Breast epithelium (tissue), 4 donors: ENCODE measurements around the gene PLD1. TPM values are rescaled to one million over a fixed set of nuclear protein-coding genes. Genes with fewer than 3 reads are reported as not detected.

Experiments used
- DNase-seq, 2 donors: peaks; one replicate each; pipeline ENCODE4 v3.0.0-alpha.2; 2019; ENCODE audit warnings: low spot score in 2 of 2
- H3K27ac ChIP-seq, 2 donors: fragments of 200-600 bp; sonication (generic) in 1 of 2; one replicate each; pipeline ENCODE4 v1.5.1; 2016 to 2019; ENCODE audit warnings: mild to moderate bottlenecking in 1 of 2
- H3K27me3 ChIP-seq, 2 donors: fragments of 200-600 bp; sonication (generic) in 1 of 2; one replicate each; pipeline versions ENCODE4 v1.5.1 to v1.6.0; 2017 to 2019; ENCODE audit warnings: control low read depth in 1 of 2, mild to moderate bottlenecking in 1 of 2
- H3K36me3 ChIP-seq: fragments of 200-600 bp; one replicate; pipeline ENCODE4 v1.5.1; 2019
- H3K4me1 ChIP-seq, 2 donors: fragments of 200-600 bp; sonication (generic); one replicate each; pipeline ENCODE4 v1.5.1; 2016 to 2019; ENCODE audit warnings: control low read depth in 1 of 2
- H3K4me3 ChIP-seq, 3 donors: fragments of 200-600 bp; sonication (generic); 1 replicate in 2 of 3; 2 replicates in 1 of 3; pipeline ENCODE4 v1.5.1; 2016 to 2019; ENCODE audit warnings: mild to moderate bottlenecking in 3 of 3, moderate library complexity in 2 of 3
- H3K9me3 ChIP-seq, 2 donors: fragments of 200-600 bp; sonication (generic) in 1 of 2; one replicate each; pipeline ENCODE4 v1.5.1; 2016 to 2019; ENCODE audit warnings: control low read depth in 1 of 2
- POLR2A ChIP-seq: fragments of 450-650 bp; IDR thresholded peaks from one replicate; pipeline ENCODE4 v1.6.1; 2016; ENCODE audit warnings: antibody characterized with exemption, mild to moderate bottlenecking, moderate library complexity
- POLR2AphosphoS5 ChIP-seq, 3 donors: sonication (generic); formaldehyde crosslinking; IDR thresholded peaks; one replicate each; pipeline ENCODE4 v1.6.1; 2017; ENCODE audit warnings: antibody characterized with exemption in 3 of 3
- intact Hi-C: fragments of 100-400 bp; cut with DNase I; formaldehyde crosslinking; loops from one replicate; pipeline ENCODE4 v1.15.1; 2023; ENCODE audit warnings: low total_unique reads
- total RNA-seq, 3 donors: library from RNA; depleted of rRNA; stranded (reverse); fragments of >200 nt; gene quantifications; one replicate each; pipeline ENCODE4 v1.1.0, GENCODE V29; 2016
- TF ChIP-seq, protein P1 (sequence below), 3 donors: fragments of 450-650 bp; IDR thresholded peaks; one replicate each; pipeline ENCODE4 v1.5.1; 2016 to 2017; ENCODE audit warnings: antibody characterized with exemption in 3 of 3, mild to moderate bottlenecking in 3 of 3, moderate library complexity in 3 of 3

The PLD1 gene
- total RNA-seq, 3 donors from 2014 or later, result 21.1 to 36.9 (median 24.9) TPM

GRCh38 chr3:171732756-171733155 lies 77.5 kb downstream of the PLD1 start:
- no peaks in the 10 kb centered on the region for H3K9me3 ChIP-seq
- no peak overlapping the region for H3K4me3 ChIP-seq
- no peak overlapping the region for H3K27ac ChIP-seq
- H3K27me3 ChIP-seq, result no peaks in the 10 kb centered on the region
- no peaks in the 10 kb centered on the region for H3K4me1 ChIP-seq
- TF ChIP-seq POLR2A, result no peak
- TF ChIP-seq POLR2AphosphoS5 (IDR thresholded peaks at IDR 0.05), result no peak
- TF ChIP-seq, protein P1, sequence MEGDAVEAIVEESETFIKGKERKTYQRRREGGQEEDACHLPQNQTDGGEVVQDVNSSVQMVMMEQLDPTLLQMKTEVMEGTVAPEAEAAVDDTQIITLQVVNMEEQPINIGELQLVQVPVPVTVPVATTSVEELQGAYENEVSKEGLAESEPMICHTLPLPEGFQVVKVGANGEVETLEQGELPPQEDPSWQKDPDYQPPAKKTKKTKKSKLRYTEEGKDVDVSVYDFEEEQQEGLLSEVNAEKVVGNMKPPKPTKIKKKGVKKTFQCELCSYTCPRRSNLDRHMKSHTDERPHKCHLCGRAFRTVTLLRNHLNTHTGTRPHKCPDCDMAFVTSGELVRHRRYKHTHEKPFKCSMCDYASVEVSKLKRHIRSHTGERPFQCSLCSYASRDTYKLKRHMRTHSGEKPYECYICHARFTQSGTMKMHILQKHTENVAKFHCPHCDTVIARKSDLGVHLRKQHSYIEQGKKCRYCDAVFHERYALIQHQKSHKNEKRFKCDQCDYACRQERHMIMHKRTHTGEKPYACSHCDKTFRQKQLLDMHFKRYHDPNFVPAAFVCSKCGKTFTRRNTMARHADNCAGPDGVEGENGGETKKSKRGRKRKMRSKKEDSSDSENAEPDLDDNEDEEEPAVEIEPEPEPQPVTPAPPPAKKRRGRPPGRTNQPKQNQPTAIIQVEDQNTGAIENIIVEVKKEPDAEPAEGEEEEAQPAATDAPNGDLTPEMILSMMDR (IDR thresholded peaks at IDR 0.05), result no peak
- H3K36me3 ChIP-seq, result no peaks in the 10 kb centered on the region
- intact Hi-C loops, result no loop called here
- no peak for DNase-seq

DNA sequence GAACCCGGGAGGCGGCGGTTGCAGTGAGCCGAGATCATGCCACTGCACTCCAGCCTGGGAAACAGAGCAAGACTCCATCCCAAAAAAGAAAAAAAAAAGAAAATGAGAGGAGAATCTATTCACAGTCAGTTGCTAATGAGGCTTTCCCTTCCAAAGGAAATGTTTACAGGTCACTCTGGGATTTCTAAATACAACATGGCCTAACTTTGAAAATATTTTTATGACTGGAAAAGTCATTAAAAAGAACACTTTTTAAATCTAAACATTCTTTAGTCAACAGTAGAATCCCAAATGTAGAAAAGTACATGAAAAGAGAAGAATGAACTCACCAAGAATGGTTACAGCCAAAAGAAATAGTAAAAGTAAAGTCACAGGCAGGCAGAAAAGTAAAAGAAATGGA lies 78.6 kb downstream of the PLD1 start:
- Histone ChIP-seq H3K4me3 (no peak overlapping the region), H3K36me3 (no peaks in the 10 kb centered on the region), H3K4me1 (no peaks in the 10 kb centered on the region), H3K9me3 (no peaks in the 10 kb centered on the region), H3K27me3 (no peaks in the 10 kb centered on the region), H3K27ac (no peak overlapping the region)
- DNase-seq, result no peak
- TF ChIP-seq, protein P1 (IDR thresholded peaks at IDR 0.05), result no peak
- TF ChIP-seq POLR2AphosphoS5 (IDR thresholded peaks at IDR 0.05), result no peak
- no peak for TF ChIP-seq POLR2A
- intact Hi-C loops, result no loop called here

GRCh38 chr3:171729452-171730334 lies 80.6 kb downstream of the PLD1 start:
- H3K27ac ChIP-seq, result no peak overlapping the region
- TF ChIP-seq POLR2AphosphoS5 (IDR thresholded peaks at IDR 0.05), result no peak
- no peak for TF ChIP-seq POLR2A
- TF ChIP-seq, protein P1 (IDR thresholded peaks at IDR 0.05), result no peak
- no peaks in the 10 kb centered on the region for H3K9me3 ChIP-seq
- intact Hi-C loops, result no loop called here
- H3K27me3 ChIP-seq, result no peaks in the 10 kb centered on the region
- no peaks in the 10 kb centered on the region for H3K36me3 ChIP-seq
- H3K4me1 ChIP-seq, result no peaks in the 10 kb centered on the region
- no peak overlapping the region for H3K4me3 ChIP-seq
- no peak for DNase-seq

DNA sequence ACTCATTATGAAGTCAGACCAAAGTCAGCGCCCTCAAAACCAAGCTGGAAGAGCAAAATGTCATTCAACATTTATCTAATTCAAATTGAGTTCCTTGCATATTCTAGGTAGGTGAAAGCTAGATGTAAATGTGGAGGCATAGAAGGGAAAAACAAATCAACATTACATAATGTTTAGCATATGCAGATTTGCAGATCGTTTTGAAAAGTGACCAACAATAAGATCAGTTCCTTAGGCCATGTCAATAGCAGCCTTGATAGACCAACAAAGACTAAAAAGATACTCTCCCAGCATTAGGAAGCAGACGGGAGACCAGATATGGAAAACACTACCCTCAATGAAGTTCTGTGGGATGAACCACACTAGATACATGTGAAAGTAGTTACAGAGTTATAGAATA lies 83.0 kb downstream of the PLD1 start:
- intact Hi-C loops, result no loop called here
- TF ChIP-seq POLR2A (no peak), POLR2AphosphoS5 (IDR thresholded peaks at IDR 0.05) (no peak)
- TF ChIP-seq, protein P1 (IDR thresholded peaks at IDR 0.05), result no peak
- no peaks in the 10 kb centered on the region for H3K27me3 ChIP-seq
- no peaks in the 10 kb centered on the region for H3K36me3 ChIP-seq
- no peak overlapping the region for H3K27ac ChIP-seq
- no peak for DNase-seq
- H3K9me3 ChIP-seq, result no peaks in the 10 kb centered on the region
- no peaks in the 10 kb centered on the region for H3K4me1 ChIP-seq
- no peak overlapping the region for H3K4me3 ChIP-seq

GRCh38 chr3:171718493-171719185 lies 91.6 kb downstream of the PLD1 start:
- DNase-seq, result no peak
- no peak overlapping the region for H3K4me3 ChIP-seq
- intact Hi-C loops, result no loop called here
- H3K27me3 ChIP-seq, result no peaks in the 10 kb centered on the region
- H3K27ac ChIP-seq, result no peak overlapping the region
- no peaks in the 10 kb centered on the region for H3K4me1 ChIP-seq
- H3K36me3 ChIP-seq, result no peaks in the 10 kb centered on the region
- TF ChIP-seq, protein P1 (IDR thresholded peaks at IDR 0.05), result no peak
- TF ChIP-seq POLR2A (no peak), POLR2AphosphoS5 (IDR thresholded peaks at IDR 0.05) (no peak)
- H3K9me3 ChIP-seq, result peaks cover 0 to 8% of the 10 kb centered on the region in 2 donors
